Measurements from ENCODE around the gene ABHD16A.
A peak's percentile ranks its signal among the peaks of the same experiment; 100 is the strongest.

Gene ABHD16A

DNA sequence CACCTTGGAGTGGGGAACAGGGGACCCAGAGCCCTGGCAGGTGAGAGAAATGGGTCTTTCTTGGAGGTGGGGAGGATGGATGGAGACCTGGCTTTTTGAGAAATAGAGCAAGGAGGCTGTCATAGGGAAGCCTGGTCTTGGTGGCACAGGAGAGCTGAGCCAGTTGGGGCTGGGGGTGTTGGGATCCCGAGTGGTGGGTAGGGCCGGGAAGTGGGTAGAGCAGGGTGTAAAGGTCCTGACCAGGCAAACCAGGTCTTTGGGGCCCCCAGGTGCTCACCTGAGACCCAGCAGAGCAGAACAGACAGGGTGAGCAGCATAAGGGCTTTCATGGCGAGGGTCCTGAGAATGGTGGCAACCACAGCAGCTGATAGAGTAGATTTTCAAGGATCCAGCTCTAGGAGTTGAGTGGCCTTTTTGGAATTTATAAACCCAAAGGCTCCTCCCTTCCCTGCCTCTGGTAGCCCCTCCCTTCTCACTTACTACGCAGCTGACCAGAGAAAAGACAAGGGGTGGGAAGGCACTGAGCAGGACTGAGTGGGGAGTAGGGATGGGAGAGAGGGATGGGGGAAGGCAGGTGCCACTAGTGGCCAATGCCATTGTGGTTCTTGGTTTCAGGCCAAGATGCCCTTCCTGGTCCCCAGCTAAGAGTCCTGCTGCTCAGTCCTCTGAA, 18.4 kb upstream of the ABHD16A start, which contains the start of gene LY6G6C:
LY6G6C (minus strand) TSS at position 396 of the 670 bp plus-strand sequence; CDS start at position 329, 67 bp downstream.
- H3K36me3 ChIP-seq (ENCODE audit: insufficient read depth, low read length): no peaks in the 10 kb centered on the region
- H3K9ac ChIP-seq (ENCODE audit: insufficient read length): no peak within 1 kb of the TSS
- H3K9me3 ChIP-seq (ENCODE audit: low read depth, low read length): no peaks in the 10 kb centered on the region
- DNase-seq (ENCODE audit: low read depth, low spot score): no peak
- no peak within 1 kb of the TSS for H3K4me3 ChIP-seq
- no peak within 1 kb of the TSS for H3K27ac ChIP-seq
- TF ChIP-seq POLR2AphosphoS5 (IDR thresholded peaks at IDR 0.05; ENCODE audit: borderline replicate concordance, low read depth, low read length): no peak
- no peak for TF ChIP-seq FOXP2 (optimal IDR thresholded peaks at IDR 0.05; ENCODE audit: control extremely low read depth, extremely low read length, insufficient read depth)
- no peak for TF ChIP-seq EZH2 (IDR thresholded peaks at IDR 0.05)

DNA sequence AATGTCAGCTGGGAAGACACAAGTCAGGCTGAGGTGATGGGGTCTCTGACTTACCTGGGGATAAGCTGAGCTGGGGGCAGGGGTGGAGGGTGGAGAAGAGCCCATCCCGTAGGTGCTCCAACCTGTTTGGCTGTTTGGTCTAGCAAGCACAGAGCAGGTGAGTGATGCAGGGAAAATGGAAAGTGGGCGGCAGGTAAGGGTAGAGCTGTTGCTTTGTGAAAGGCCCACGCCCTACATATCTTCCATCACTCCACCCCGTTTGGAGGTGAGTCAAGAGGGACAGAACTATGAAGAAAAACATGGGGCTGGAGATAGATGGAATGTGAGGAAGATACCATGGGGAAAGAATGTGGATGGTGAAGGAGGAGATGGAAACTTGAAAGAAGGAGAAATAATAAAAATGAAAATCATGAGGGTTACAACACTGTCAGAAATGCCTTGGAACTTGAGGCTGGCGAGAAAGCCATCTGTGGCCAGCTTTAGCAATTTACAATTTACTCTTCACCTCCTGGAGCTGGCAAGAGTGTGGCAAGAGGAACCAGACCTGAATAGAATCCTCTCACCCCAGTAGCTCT, 17.2 kb upstream of the ABHD16A start:
- Histone ChIP-seq H3K27ac (no peak overlapping the region), H3K36me3 (ENCODE audit: insufficient read depth, low read length) (no peaks in the 10 kb centered on the region), H3K4me3 (no peak overlapping the region), H3K9ac (ENCODE audit: insufficient read length) (no peak overlapping the region), H3K9me3 (ENCODE audit: low read depth, low read length) (no peaks in the 10 kb centered on the region)
- no peak for DNase-seq (ENCODE audit: low read depth, low spot score)
- TF ChIP-seq POLR2AphosphoS5 (IDR thresholded peaks at IDR 0.05; ENCODE audit: borderline replicate concordance, low read depth, low read length): no peak
- no peak for TF ChIP-seq FOXP2 (optimal IDR thresholded peaks at IDR 0.05; ENCODE audit: control extremely low read depth, extremely low read length, insufficient read depth)
- no peak for TF ChIP-seq EZH2 (IDR thresholded peaks at IDR 0.05)

- Histone ChIP-seq H3K27ac (no peak overlapping the region), H3K36me3 (ENCODE audit: insufficient read depth, low read length) (no peaks in the 10 kb centered on the region), H3K9ac (ENCODE audit: insufficient read length) (no peak overlapping the region), H3K4me3 (no peak overlapping the region), H3K9me3 (ENCODE audit: low read depth, low read length) (no peaks in the 10 kb centered on the region)
- no peak for DNase-seq (ENCODE audit: low read depth, low spot score)
- TF ChIP-seq FOXP2 (optimal IDR thresholded peaks at IDR 0.05; ENCODE audit: control extremely low read depth, extremely low read length, insufficient read depth) (no peak), EZH2 (IDR thresholded peaks at IDR 0.05) (no peak), POLR2AphosphoS5 (IDR thresholded peaks at IDR 0.05; ENCODE audit: borderline replicate concordance, low read depth, low read length) (no peak)
These were observed 15.9 kb upstream of the ABHD16A start for GRCh38 chr6:31719001-31719400.

DNA sequence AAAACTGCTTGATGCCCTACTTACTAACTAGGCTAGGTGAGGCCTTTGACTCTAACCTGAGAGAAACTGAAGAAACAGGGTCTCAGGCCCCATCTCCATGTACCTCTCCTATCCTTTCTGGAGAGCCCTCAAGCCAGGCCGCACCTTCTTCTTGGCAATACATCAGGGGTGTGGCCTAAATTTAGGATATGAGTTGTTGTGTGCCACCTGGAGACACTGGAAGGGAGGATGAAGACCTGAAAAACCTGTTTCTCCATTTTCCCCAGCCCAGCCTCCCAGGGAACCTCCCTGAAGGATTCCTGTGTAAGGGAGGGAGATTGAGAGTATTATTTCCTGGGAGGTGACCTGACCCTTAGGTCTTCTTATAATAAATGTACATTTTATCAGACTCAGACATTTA, 15.1 kb upstream of the ABHD16A start:
- no peak for TF ChIP-seq EZH2 (IDR thresholded peaks at IDR 0.05)
- TF ChIP-seq FOXP2 (optimal IDR thresholded peaks at IDR 0.05; ENCODE audit: control extremely low read depth, extremely low read length, insufficient read depth): no peak
- TF ChIP-seq POLR2AphosphoS5 (IDR thresholded peaks at IDR 0.05; ENCODE audit: borderline replicate concordance, low read depth, low read length): no peak
- Histone ChIP-seq H3K4me3 (no peak overlapping the region), H3K9me3 (ENCODE audit: low read depth, low read length) (no peaks in the 10 kb centered on the region), H3K36me3 (ENCODE audit: insufficient read depth, low read length) (no peaks in the 10 kb centered on the region), H3K27ac (no peak overlapping the region), H3K9ac (ENCODE audit: insufficient read length) (no peak overlapping the region)
- no peak for DNase-seq (ENCODE audit: low read depth, low spot score)

- H3K4me3 ChIP-seq: no peak overlapping the region
- no peaks in the 10 kb centered on the region for H3K9me3 ChIP-seq (ENCODE audit: low read depth, low read length)
- no peak overlapping the region for H3K27ac ChIP-seq
These were observed 14.5 kb upstream of the ABHD16A start for GRCh38 chr6:31717499-31718222.

DNA sequence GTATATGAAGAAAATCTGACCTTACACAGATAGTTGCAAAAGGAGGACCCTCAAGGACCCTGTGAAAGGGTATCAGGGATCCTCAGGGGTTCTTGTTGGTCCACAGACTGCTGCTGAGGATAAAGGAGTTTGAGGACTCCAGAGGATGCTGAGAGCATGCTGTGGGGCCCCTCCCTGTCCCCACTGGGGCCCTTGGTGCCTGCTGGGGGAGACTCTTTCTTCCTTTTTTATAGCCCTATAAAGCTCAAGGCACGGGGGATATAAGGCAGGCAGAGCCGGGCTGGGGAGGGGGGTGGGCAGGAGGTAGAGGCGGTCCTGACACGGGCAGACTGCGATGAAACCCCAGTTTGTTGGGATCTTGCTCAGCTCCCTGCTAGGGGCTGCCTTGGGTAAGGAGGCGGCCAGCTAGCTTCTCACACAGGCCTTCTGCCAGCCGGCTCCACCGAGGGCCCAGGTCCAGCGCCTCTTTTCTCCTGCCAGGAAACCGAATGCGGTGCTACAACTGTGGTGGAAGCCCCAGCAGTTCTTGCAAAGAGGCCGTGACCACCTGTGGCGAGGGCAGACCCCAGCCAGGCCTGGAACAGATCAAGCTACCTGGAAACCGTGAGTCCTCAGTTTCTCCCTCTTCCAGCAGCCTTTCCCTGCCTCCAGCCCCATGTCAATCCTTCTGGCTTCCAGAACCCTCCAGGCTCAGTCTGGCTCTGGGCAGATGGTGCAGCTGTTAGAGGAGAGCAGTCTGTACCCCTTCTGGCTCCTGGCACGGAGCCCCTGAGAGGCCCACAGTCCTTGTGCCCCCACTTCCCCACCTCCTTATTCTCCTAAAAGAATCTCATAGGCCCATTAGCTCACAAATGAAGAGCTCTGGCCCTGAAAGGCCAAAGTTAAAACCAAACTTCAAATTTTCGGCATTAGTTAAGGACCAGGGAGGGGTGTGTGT, 12.2 kb upstream of the ABHD16A start, which contains the start of gene LY6G6D:
LY6G6D (plus strand) TSS at position 327 of the 937 bp plus-strand sequence; CDS start at position 335, 8 bp downstream.
- no peaks in the 10 kb centered on the region for H3K36me3 ChIP-seq (ENCODE audit: insufficient read depth, low read length)
- H3K4me3 ChIP-seq: peak within 1 kb of the TSS; percentile 37
- no peak for DNase-seq (ENCODE audit: low read depth, low spot score)
- TF ChIP-seq FOXP2 (optimal IDR thresholded peaks at IDR 0.05; ENCODE audit: control extremely low read depth, extremely low read length, insufficient read depth) (no peak), EZH2 (IDR thresholded peaks at IDR 0.05) (no peak), POLR2AphosphoS5 (IDR thresholded peaks at IDR 0.05; ENCODE audit: borderline replicate concordance, low read depth, low read length) (no peak)
- peak within 1 kb of the TSS; percentile 71 for H3K9ac ChIP-seq (ENCODE audit: insufficient read length)
- no peaks in the 10 kb centered on the region for H3K9me3 ChIP-seq (ENCODE audit: low read depth, low read length)
- H3K27ac ChIP-seq: peak within 1 kb of the TSS; percentile 86

More at GRCh38 chr6:31717499-31718222, 14.5 kb upstream of the ABHD16A start:
- DNase-seq (ENCODE audit: low read depth, low spot score): no peak
- no peak overlapping the region for H3K9ac ChIP-seq (ENCODE audit: insufficient read length)
- no peak for TF ChIP-seq EZH2 (IDR thresholded peaks at IDR 0.05)
- no peak for TF ChIP-seq POLR2AphosphoS5 (IDR thresholded peaks at IDR 0.05; ENCODE audit: borderline replicate concordance, low read depth, low read length)
- TF ChIP-seq FOXP2 (optimal IDR thresholded peaks at IDR 0.05; ENCODE audit: control extremely low read depth, extremely low read length, insufficient read depth): no peak
- H3K36me3 ChIP-seq (ENCODE audit: insufficient read depth, low read length): no peaks in the 10 kb centered on the region

DNA sequence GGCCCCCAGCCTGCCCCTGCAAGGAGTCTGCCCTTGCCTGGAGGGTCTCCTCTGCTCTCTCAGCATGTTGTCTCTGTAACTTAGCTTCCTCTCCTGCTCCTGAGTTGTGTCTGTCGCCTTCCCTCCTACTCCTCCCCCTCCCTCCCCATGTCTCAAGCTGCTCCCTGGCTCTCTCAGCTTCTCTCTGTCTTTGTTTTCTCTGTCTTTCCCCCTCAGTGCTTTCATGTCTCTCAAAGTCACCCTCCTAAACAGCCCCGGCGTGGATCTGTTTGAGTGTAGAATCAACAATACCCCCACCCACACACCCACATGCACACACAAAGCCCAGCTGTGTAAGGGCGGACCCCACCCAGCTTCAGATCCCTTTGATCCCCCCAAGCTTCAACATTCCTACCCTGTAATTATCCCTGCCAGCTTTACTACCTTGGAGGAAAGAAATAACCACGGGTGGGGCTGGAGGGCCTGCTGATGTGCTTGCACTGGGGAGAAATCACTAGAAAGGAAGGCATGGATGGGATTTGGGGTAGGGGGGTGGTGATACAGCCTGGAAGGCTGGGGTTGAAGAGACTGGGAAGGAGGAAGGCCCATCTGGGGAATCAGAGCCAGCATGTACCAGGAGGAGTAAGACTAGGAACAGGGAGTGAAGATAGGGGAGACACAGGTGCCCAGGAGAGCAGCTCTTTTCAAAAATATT, 11.0 kb upstream of the ABHD16A start:
- DNase-seq (ENCODE audit: low read depth, low spot score): no peak
- TF ChIP-seq FOXP2 (optimal IDR thresholded peaks at IDR 0.05; ENCODE audit: control extremely low read depth, extremely low read length, insufficient read depth): no peak
- TF ChIP-seq POLR2AphosphoS5 (IDR thresholded peaks at IDR 0.05; ENCODE audit: borderline replicate concordance, low read depth, low read length): no peak
- TF ChIP-seq EZH2 (IDR thresholded peaks at IDR 0.05): no peak
- Histone ChIP-seq H3K9ac (ENCODE audit: insufficient read length) (peak overlapping the region; percentile 71), H3K36me3 (ENCODE audit: insufficient read depth, low read length) (no peaks in the 10 kb centered on the region), H3K4me3 (peak overlapping the region; percentile 37), H3K9me3 (ENCODE audit: low read depth, low read length) (no peaks in the 10 kb centered on the region), H3K27ac (peak overlapping the region; percentile 86)
